PC-3 (cell line): ENCODE data around the gene TMEM171. TPM values are rescaled to one million over a fixed set of nuclear protein-coding genes. Genes with fewer than 3 reads are reported as not detected.
A peak's percentile ranks its signal among the peaks of the same experiment; 100 is the strongest.

Experiments
- ATAC-seq: fragments of 200-7000 bp; cut with Tn5 transposase; 2 replicates; pipeline ENCODE4 v1.9.1; 2020; ENCODE audit warnings: mild to moderate bottlenecking, moderate library complexity
- BruUV-seq: library from RNA; stranded (reverse); fragments of 400-500 nt; replicated peaks from 2 replicates; lab custom pipeline; 2021; lab: Mats Ljungman, UMichigan
- CTCF ChIA-PET: fragments of 300-600 bp; sonication (Branson Sonifier 250); formaldehyde crosslinking; loops from one replicate; lab custom pipeline; 2022; ENCODE audit warnings: antibody characterized with exemption; lab: Charles Lee
- POLR2A ChIA-PET: fragments of 300-600 bp; sonication (Branson Sonifier 250); formaldehyde crosslinking; loops from one replicate; lab custom pipeline; 2022; ENCODE audit warnings: antibody characterized with exemption; ENCODE audit not compliant: unreplicated experiment; lab: Charles Lee
- DNase-seq: peaks from one replicate; pipeline ENCODE4 v3.0.0-alpha.2; 2015
- H2AFZ ChIP-seq: fragments of 300-600 bp; sonication (generic); 2 replicates; pipeline ENCODE4 v1.6.0; 2016; ENCODE audit warnings: antibody characterized with exemption, low read length
- H3F3A ChIP-seq: fragments of 300-600 bp; sonication (generic); one replicate; pipeline ENCODE4 v1.6.0; 2017; ENCODE audit warnings: antibody characterized with exemption, low read length, control low read depth, mild to moderate bottlenecking; ENCODE audit not compliant: unreplicated experiment
- H3K27ac ChIP-seq: fragments of 300-600 bp; sonication (generic); 2 replicates; pipeline ENCODE4 v1.5.1; 2016; ENCODE audit warnings: mild to moderate bottlenecking, low read length
- H3K27me3 ChIP-seq: fragments of 300-600 bp; sonication (generic); 2 replicates; pipeline ENCODE4 v1.6.1; 2016; ENCODE audit warnings: low read length, mixed read lengths
- H3K36me3 ChIP-seq: fragments of 300-600 bp; sonication (generic); 2 replicates; pipeline ENCODE4 v1.6.1; 2016; ENCODE audit warnings: low read depth, mixed run types, low read length, mixed read lengths
- H3K4me1 ChIP-seq: fragments of 300-600 bp; sonication (generic); 2 replicates; pipeline ENCODE4 v1.5.1; 2016; ENCODE audit warnings: low read length; ENCODE audit not compliant: insufficient read depth
- H3K4me2 ChIP-seq: fragments of 300-600 bp; sonication (generic); 2 replicates; pipeline ENCODE4 v1.6.0; 2016; ENCODE audit warnings: low read length
- H3K4me3 ChIP-seq: fragments of 300-600 bp; sonication (generic); 2 replicates; pipeline ENCODE4 v1.5.1; 2016; ENCODE audit warnings: mild to moderate bottlenecking, low read length, mixed read lengths
- H3K79me2 ChIP-seq: fragments of 300-600 bp; sonication (generic); 2 replicates; pipeline ENCODE4 v1.6.1; 2017; ENCODE audit warnings: low read length, mixed read lengths
- H3K9ac ChIP-seq: fragments of 300-600 bp; sonication (generic); 2 replicates; pipeline ENCODE4 v1.6.0; 2016; ENCODE audit warnings: mild to moderate bottlenecking, low read length
- H3K9me2 ChIP-seq: fragments of 300-600 bp; sonication (generic); replicated peaks from 2 replicates; pipeline ENCODE4 v1.6.1; 2016; ENCODE audit warnings: mixed run types, low read length, mixed read lengths
- H3K9me3 ChIP-seq: fragments of 300-600 bp; sonication (generic); 2 replicates; pipeline ENCODE4 v1.6.1; 2016; ENCODE audit warnings: low read length, mixed read lengths
- H4K20me1 ChIP-seq: fragments of 300-600 bp; sonication (generic); 2 replicates; pipeline ENCODE4 v1.6.1; 2016; ENCODE audit warnings: low read length, mixed read lengths
- EZH2 ChIP-seq: fragments of 300-600 bp; sonication (generic); IDR thresholded peaks from one replicate; pipeline ENCODE4 v1.6.1; 2017; ENCODE audit warnings: antibody characterized with exemption, mild to moderate bottlenecking, low read length; ENCODE audit not compliant: unreplicated experiment
- EZH2phosphoT487 ChIP-seq: fragments of 300-600 bp; sonication (generic); IDR thresholded peaks from 2 replicates; pipeline ENCODE4 v1.6.1; 2018; ENCODE audit warnings: mild to moderate bottlenecking, antibody characterized with exemption, low read length, borderline replicate concordance
- intact Hi-C: fragments of 100-400 bp; cut with micrococcal nuclease; formaldehyde crosslinking; loops from 2 replicates; pipeline ENCODE4 v1.9.0; 2023
- total RNA-seq: library from RNA; depleted of rRNA; stranded (reverse); fragments of >200 nt; gene quantifications from 2 replicates; pipeline ENCODE4 v1.2.3, GENCODE V29; 2014
- TF ChIP-seq, protein P1 (sequence below): fragments of 300-600 bp; sonication (generic); conservative IDR thresholded peaks from 2 replicates; pipeline ENCODE4 v1.5.1; 2017; ENCODE audit warnings: antibody characterized with exemption, low read depth, mild to moderate bottlenecking, low read length

TMEM171 gene
- total RNA-seq, 1 experiment from 2014 or later: 1.8 TPM

DNA sequence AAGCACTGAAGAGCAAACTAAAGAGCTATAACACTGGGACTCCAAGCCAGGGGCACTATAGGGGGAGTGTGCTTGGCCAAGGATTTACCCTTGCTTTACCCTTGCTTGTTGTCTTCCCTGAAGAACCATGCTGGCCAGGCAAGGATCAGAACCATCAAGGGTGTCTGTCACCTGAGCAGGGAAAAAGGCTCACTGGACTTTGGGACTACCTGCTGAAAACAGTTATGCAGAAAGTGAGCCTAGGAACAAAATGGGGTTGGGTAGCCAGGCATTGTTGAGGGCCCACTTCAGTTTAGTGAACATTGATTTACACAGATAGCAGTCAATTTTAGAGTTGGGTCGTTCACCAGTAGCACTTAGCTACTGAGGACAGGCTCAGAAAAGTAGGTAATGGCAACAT, 8.0 kb upstream of the TMEM171 start:
- DNase-seq (no peak), ATAC-seq (no peak)
- H2AFZ ChIP-seq: no peak overlapping the region
- POLR2A ChIA-PET: no interaction called here
- H3K9me3 ChIP-seq: no peaks in the 10 kb centered on the region
- H3K4me1 ChIP-seq: peaks cover 21% of the 10 kb centered on the region
- no TSS peak for BruUV-seq
- no peaks in the 10 kb centered on the region for H3F3A ChIP-seq
- no peaks in the 10 kb centered on the region for H3K27me3 ChIP-seq
- no peak overlapping the region for H3K9ac ChIP-seq
- no peak overlapping the region for H3K4me3 ChIP-seq
- H3K4me2 ChIP-seq: no peak overlapping the region
- H3K79me2 ChIP-seq: no peaks in the 10 kb centered on the region
- CTCF ChIA-PET: no interaction called here
- no peak overlapping the region for H3K27ac ChIP-seq
- intact Hi-C loops: no loop called here
- no peak for TF ChIP-seq EZH2
- no peak for TF ChIP-seq EZH2phosphoT487
- TF ChIP-seq, protein P1, sequence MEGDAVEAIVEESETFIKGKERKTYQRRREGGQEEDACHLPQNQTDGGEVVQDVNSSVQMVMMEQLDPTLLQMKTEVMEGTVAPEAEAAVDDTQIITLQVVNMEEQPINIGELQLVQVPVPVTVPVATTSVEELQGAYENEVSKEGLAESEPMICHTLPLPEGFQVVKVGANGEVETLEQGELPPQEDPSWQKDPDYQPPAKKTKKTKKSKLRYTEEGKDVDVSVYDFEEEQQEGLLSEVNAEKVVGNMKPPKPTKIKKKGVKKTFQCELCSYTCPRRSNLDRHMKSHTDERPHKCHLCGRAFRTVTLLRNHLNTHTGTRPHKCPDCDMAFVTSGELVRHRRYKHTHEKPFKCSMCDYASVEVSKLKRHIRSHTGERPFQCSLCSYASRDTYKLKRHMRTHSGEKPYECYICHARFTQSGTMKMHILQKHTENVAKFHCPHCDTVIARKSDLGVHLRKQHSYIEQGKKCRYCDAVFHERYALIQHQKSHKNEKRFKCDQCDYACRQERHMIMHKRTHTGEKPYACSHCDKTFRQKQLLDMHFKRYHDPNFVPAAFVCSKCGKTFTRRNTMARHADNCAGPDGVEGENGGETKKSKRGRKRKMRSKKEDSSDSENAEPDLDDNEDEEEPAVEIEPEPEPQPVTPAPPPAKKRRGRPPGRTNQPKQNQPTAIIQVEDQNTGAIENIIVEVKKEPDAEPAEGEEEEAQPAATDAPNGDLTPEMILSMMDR: no peak
- no peaks in the 10 kb centered on the region for H3K36me3 ChIP-seq
- H3K9me2 ChIP-seq: no peaks in the 10 kb centered on the region
- no peaks in the 10 kb centered on the region for H4K20me1 ChIP-seq

DNA sequence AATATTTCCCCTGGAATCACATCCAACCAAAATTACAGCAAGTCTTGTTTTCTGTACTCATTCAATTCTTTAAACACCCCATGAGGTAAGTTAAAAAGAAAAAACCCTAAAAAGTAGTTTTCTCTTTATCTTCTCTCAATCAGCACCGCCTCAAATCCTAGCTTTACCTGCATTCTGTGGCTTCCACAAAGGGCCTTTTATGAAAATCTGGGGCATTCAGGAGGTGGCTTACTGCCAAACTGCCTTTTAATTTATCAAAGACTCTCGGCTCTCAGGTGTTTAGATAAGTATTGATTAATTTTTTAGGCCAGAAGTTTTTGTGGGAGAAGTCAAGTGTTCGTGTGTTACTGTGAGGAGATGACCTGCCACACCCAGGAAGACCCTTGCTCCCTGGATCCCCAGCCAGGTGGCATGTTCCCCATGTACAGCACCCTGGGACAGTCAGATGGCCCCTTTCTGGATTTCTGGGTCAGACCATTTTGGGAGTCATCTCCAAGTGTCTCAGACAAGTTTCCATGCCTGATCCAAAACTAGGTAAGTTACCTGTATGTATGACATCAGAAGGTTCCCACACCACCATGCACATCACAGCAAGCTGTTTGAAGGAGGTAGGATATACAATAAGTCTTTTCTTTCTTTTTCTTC, 6.2 kb upstream of the TMEM171 start:
- ChIA-PET CTCF (no interaction called here), POLR2A (no interaction called here)
- Histone ChIP-seq H3K4me3 (no peak overlapping the region), H3K9me3 (no peaks in the 10 kb centered on the region), H4K20me1 (no peaks in the 10 kb centered on the region), H3K27ac (no peak overlapping the region), H3F3A (no peaks in the 10 kb centered on the region), H3K4me1 (peaks cover 21% of the 10 kb centered on the region), H3K36me3 (no peaks in the 10 kb centered on the region), H3K27me3 (no peaks in the 10 kb centered on the region), H3K4me2 (no peak overlapping the region), H3K79me2 (no peaks in the 10 kb centered on the region), H3K9ac (no peak overlapping the region), H3K9me2 (no peaks in the 10 kb centered on the region), H2AFZ (no peak overlapping the region)
- no peak for ATAC-seq
- intact Hi-C loops: no loop called here
- no TSS peak for BruUV-seq
- TF ChIP-seq EZH2 (no peak), EZH2phosphoT487 (no peak)
- TF ChIP-seq, protein P1: no peak
- no peak for DNase-seq

DNA sequence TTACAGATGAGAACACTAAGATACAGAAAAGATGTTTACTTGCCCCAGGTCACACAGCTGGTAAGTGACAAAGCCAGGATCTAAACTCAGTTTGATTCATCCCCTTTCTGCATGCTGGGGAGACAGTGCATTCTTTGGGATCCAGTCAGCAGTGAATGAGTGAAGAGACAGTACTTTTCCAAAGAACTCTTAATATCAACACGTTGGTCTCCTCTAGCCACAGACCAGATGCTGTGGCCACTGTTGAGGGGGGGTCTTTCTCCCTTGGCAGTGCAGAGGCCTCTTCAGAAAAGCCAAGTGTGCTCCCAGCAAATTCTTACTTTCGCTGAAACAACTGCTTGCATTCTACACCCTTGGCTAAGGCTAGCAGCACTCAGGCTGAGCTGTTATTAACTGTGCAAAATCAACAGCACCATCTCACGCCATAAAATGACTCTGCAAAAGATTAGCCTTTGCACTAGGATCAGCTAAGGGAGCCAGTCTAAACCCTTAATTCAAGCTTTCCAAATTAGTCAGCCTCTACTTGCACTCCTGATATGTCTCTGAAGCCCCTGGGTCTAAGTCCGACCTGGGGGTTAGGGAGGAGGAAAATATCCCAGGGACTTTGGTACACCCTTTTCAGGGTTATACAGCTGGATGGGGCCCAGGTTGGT, 4.8 kb upstream of the TMEM171 start:
- Histone ChIP-seq H3K4me3 (no peak overlapping the region), H3K9me3 (no peaks in the 10 kb centered on the region), H3K79me2 (no peaks in the 10 kb centered on the region), H3K9me2 (no peaks in the 10 kb centered on the region), H3K27me3 (no peaks in the 10 kb centered on the region), H3K27ac (peak overlapping the region; percentile 82), H3K4me1 (peaks cover 21% of the 10 kb centered on the region), H3F3A (no peaks in the 10 kb centered on the region), H3K36me3 (no peaks in the 10 kb centered on the region), H3K9ac (no peak overlapping the region), H3K4me2 (peak overlapping the region; percentile 66), H2AFZ (0 out of 2 replicates have a peak overlapping the region, but pooled peaks have one; percentile 32), H4K20me1 (no peaks in the 10 kb centered on the region)
- ChIA-PET CTCF (interaction anchor here (0.5 kb wide), 1 partner anchor 103 kb away, joined by 3 read pairs; no protein-coding TSS in a partner anchor), POLR2A (no interaction called here)
- ATAC-seq (peak; percentile 78), DNase-seq (peak; percentile 74)
- TF ChIP-seq EZH2: no peak
- TF ChIP-seq, protein P1: no peak
- TF ChIP-seq EZH2phosphoT487: no peak
- intact Hi-C loops: no loop called here
- no TSS peak for BruUV-seq
